ENCODE results near the gene CYFIP2. TPM values are rescaled to one million over a fixed set of nuclear protein-coding genes. Genes with fewer than 3 reads are reported as not detected.

Gene CYFIP2
- total RNA-seq, 1 donor from 2014 or later, result 99.9 TPM

DNA sequence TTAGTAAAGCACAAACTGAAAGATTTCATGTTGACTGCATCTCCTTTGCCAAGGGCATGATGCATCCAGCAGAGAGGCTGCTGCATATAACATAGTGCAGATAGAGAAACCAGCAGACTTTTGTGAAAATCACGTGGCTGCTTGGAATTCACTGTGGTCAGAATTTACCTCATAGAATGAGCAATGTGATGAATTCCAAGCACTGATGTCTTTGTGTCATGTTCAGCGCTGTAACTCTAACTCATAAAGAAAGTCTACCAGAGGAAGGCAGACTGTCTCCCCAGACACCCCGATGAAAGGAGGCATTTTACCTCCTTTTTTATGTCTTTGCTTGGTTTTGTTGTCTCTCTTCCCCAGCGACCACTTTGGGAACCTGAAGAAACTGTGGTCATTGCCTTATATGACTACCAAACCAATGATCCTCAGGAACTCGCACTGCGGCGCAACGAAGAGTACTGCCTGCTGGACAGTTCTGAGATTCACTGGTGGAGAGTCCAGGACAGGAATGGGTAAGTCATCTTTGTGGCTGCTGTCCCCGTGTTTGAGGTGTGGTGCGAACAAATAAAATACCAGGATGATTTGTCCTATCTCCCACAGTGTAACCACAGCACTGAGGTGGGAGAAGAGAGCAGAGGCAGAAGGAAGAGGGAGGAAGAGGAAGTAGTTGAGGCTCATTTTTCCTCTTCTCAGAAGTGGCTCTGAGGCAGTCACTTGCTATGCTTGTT lies 43.3 kb upstream of the CYFIP2 start:
- H3K36me3 ChIP-seq (ENCODE audit: control insufficient read depth, insufficient read depth, low read length), result no peaks in the 10 kb centered on the region
- no peak for DNase-seq (ENCODE audit: low read depth)
- no peaks in the 10 kb centered on the region for H3K27me3 ChIP-seq (ENCODE audit: control insufficient read depth, insufficient read depth, low read length)
- TF ChIP-seq, protein P1, sequence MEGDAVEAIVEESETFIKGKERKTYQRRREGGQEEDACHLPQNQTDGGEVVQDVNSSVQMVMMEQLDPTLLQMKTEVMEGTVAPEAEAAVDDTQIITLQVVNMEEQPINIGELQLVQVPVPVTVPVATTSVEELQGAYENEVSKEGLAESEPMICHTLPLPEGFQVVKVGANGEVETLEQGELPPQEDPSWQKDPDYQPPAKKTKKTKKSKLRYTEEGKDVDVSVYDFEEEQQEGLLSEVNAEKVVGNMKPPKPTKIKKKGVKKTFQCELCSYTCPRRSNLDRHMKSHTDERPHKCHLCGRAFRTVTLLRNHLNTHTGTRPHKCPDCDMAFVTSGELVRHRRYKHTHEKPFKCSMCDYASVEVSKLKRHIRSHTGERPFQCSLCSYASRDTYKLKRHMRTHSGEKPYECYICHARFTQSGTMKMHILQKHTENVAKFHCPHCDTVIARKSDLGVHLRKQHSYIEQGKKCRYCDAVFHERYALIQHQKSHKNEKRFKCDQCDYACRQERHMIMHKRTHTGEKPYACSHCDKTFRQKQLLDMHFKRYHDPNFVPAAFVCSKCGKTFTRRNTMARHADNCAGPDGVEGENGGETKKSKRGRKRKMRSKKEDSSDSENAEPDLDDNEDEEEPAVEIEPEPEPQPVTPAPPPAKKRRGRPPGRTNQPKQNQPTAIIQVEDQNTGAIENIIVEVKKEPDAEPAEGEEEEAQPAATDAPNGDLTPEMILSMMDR (IDR thresholded peaks at IDR 0.05; ENCODE audit: insufficient read depth, low read length, poor library complexity, severe bottlenecking), result no peak
- H3K4me3 ChIP-seq (ENCODE audit: low read depth, low read length), result no peak overlapping the region

DNA sequence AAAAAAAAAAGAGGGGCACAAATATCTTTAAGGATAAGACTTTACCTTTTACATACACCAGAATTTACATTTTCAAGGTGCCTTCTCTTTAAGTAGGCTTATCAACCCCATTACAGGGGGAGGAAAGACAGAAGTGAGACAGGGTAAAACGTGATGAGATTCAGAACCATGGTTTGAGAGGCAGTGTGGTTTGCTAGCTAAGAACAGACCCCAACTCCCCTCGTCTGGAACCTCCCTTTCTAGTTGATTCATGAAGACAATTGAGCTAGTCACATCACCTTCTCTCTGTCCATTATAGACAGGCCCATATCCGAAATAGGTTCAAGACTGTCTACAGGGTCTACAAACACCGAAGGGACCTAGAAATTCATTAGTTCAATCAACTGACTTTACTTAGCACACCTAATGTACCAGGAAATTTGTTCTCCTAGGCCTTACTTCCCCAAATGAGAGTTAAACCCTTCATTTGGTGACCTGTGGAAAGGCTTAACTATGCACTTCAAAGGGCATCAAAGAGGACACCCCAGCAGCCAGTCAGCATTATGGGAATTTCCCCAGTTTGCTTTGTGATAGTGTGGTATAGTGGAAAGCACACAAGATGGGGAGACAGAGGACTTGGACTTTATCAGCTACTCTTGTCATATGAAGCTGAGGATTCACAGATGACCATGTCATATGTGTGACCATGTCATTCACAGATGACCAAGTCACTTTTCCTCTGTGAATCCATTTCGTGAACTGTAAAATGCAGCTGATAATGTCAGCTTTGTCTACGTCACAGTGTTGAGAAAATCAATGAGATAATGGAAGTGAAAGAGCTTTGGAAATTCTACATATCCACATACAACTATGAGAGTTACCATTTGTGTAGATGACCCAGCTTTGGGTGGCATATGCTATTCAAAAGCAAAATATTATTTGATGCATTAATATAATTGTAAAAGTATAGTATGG lies 40.2 kb upstream of the CYFIP2 start:
- no peaks in the 10 kb centered on the region for H3K36me3 ChIP-seq (ENCODE audit: control insufficient read depth, insufficient read depth, low read length)
- no peak for DNase-seq (ENCODE audit: low read depth)
- H3K27me3 ChIP-seq (ENCODE audit: control insufficient read depth, insufficient read depth, low read length), result no peaks in the 10 kb centered on the region
- TF ChIP-seq, protein P1 (IDR thresholded peaks at IDR 0.05; ENCODE audit: insufficient read depth, low read length, poor library complexity, severe bottlenecking), result no peak
- H3K4me3 ChIP-seq (ENCODE audit: low read depth, low read length), result no peak overlapping the region

DNA sequence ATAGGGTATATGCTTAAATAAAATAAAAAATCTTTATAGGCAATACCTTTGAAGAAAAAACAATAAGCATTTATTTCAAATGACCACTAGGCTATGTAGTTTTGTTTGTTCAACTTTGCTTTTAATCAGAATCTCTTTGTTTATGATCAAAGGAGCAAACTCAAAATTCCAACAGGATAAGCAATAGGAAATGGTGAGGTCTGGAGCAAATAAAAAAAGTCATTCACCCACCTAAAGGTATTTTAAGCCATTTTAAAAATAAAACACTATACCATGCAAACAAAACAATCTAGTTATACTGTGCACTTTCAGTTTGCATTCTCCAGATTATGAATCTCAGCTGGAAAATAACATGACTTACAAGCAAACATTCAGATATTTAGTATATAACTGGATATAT lies 35.3 kb upstream of the CYFIP2 start:
- H3K27me3 ChIP-seq (ENCODE audit: control insufficient read depth, insufficient read depth, low read length), result no peaks in the 10 kb centered on the region
- no peak for DNase-seq (ENCODE audit: low read depth)
- H3K36me3 ChIP-seq (ENCODE audit: control insufficient read depth, insufficient read depth, low read length), result no peaks in the 10 kb centered on the region
- TF ChIP-seq, protein P1 (IDR thresholded peaks at IDR 0.05; ENCODE audit: insufficient read depth, low read length, poor library complexity, severe bottlenecking), result no peak
- no peak overlapping the region for H3K4me3 ChIP-seq (ENCODE audit: low read depth, low read length)

DNA sequence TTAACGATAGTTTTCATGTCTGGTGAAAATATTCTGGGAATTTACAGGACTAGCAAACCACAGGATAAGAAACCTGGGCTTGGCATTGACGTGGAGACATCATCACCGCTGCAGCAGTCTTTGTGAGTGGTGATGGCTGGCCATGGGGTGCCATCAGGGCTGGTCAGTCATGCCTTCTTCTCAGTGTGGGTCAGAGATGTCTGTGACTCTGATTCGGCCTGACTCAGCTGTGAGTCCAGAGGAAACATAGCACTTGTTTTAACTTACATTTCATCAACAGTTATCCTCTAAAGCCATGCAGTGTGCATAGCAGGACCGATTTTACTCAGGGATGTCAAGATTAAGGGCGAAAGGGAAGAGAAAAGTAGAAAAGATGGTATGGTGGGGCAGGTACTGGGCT lies 33.2 kb upstream of the CYFIP2 start:
- Histone ChIP-seq H3K27me3 (ENCODE audit: control insufficient read depth, insufficient read depth, low read length) (no peaks in the 10 kb centered on the region), H3K4me3 (ENCODE audit: low read depth, low read length) (no peak overlapping the region), H3K36me3 (ENCODE audit: control insufficient read depth, insufficient read depth, low read length) (no peaks in the 10 kb centered on the region)
- TF ChIP-seq, protein P1 (IDR thresholded peaks at IDR 0.05; ENCODE audit: insufficient read depth, low read length, poor library complexity, severe bottlenecking), result no peak
- DNase-seq (ENCODE audit: low read depth), result no peak

DNA sequence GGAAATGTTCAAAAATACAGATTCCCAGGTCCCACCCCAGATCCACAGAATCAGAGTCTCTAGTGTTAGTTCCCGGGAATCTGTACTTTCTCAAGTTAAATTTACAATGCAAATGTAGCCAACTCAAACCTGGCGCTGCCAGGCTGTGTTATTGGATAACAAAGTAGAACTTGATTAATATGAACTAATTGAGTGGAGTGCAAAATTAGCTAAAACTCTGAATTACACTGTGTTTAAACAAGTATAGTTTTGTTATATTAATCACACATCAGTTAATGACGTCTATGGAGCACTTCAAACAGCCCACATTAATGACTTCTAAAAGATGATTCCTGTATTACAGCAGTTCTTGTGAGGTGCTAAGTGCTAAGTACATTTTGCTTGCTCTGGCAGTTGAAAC lies 32.4 kb upstream of the CYFIP2 start:
- TF ChIP-seq, protein P1 (IDR thresholded peaks at IDR 0.05; ENCODE audit: insufficient read depth, low read length, poor library complexity, severe bottlenecking), result no peak
- DNase-seq (ENCODE audit: low read depth), result no peak
- H3K36me3 ChIP-seq (ENCODE audit: control insufficient read depth, insufficient read depth, low read length), result no peaks in the 10 kb centered on the region
- no peaks in the 10 kb centered on the region for H3K27me3 ChIP-seq (ENCODE audit: control insufficient read depth, insufficient read depth, low read length)
- no peak overlapping the region for H3K4me3 ChIP-seq (ENCODE audit: low read depth, low read length)
